HG02763 (cell line): Measurements from ENCODE around the gene MEMO1.
"Not testable (repeated sequence)": the region's sequence is repeated elsewhere in the genome, so short reads cannot be mapped to it uniquely, and the experiment has no call there.

Experiments used
- ATAC-seq: cut with Tn5 transposase; IDR thresholded peaks from one replicate; pipeline ENCODE4 v1.9.1; 2021; ENCODE audit warnings: mild to moderate bottlenecking, moderate library complexity; ENCODE audit not compliant: unreplicated experiment

The MEMO1 gene

DNA sequence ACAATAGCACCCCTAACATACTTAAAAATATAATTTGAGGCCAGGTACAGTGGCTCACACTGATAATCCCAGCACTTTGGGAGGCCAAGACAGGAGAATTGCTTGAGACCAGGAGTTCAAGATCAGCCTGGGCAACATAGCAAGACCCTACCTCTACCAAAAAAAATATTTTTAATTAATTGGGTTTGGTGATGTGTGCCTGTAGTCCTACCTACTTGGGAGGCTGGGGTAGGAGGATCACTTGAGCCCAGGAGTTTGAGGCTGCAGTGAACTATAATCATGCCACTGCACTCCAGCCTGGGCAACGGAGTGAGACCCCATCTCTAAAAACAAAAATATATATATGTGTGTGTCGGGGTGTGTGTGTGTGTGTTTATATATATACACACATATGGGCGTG lies 91.3 kb downstream of the MEMO1 start:
- no peak for ATAC-seq

DNA sequence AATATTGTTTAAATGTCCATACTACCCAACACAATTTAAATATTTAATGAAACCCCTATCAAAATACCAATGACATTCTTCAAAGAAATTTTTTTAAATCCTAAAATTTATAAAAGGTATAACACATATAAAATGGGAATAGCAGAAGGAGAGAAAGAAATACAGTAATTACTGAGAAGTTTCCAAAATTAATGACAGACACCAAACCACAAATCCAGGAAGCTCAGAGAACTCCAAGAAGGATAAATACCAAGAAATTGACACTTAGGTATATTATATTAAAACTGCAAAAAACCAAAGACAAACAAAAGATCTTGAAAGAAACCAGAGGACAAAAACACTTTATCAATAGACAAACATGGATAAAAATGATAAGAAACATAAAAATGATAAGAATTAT lies 101.1 kb downstream of the MEMO1 start:
- ATAC-seq = no peak

DNA sequence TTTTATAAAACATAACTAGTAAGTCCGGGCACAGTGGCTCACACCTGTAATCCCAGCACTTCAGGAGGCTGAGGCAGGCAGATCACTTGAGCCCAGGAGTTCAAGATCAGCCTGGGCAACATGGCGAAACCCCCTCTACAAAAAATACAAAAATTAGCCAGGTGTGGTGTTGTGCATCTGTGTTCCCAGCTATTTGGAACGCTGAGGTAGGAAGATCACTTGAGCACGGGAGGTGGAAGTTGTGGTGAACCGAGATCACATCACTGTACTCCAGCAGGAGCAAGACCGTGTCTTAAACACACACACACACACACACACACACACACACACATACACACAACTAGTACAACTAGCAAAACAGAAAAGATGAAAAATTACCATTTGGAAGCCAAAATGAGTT lies 103.3 kb downstream of the MEMO1 start:
- ATAC-seq = not testable (repeated sequence)

DNA sequence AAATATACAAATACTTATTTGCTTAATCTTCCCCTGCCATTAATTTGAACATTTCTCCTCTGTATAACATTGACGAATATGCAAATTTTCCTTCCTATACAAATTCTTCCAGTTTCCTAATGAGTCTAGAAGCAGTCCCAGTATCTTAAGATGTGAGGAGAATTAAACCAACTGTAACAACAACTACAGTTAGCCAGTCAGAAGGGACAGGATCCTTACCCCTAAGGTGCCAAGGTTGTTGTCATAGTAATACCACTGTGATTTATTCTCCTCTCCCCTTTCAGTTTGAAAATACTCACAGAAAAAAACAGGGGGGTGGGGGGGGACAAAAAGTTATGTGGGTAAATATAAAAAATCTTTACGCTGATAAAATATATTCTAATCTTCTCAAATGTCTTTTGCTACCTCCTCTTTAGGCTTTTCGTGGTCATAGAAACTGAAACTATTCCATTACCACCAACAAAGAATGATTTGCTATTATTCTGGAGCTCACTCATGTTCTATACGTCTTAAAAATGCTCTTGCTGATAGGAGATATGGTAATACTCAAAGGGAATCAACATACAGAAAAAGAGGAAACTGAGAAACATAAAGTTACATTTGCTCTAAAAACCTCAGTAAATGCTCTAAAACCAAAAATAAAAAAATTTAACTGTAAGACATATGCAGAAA lies 107.6 kb downstream of the MEMO1 start:
- no peak for ATAC-seq

DNA sequence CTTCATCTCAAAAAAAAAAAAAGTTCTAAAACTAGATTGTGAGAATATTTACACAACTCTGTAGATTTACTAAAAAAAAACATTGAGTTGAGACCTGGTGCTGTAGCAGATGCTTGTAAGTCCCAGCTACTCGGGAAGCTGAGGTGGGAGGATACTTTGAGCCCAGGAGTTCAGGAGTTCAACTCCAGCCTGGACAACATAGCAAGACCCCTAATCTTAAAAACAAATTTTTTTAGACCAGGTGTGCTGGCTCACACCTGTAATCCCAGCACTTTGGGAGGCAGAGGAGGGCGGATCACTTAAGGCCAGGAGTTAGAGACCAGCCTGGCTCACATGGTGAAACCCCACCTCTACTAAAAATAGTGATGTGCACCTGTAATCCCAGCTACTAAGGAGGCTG lies 108.9 kb downstream of the MEMO1 start:
- no peak for ATAC-seq

GRCh38 chr2:31900156-31900555 lies 110.7 kb downstream of the MEMO1 start:
- not testable (repeated sequence) for ATAC-seq

GRCh38 chr2:31898346-31898745 lies 112.5 kb downstream of the MEMO1 start:
- ATAC-seq = not testable (repeated sequence)

DNA sequence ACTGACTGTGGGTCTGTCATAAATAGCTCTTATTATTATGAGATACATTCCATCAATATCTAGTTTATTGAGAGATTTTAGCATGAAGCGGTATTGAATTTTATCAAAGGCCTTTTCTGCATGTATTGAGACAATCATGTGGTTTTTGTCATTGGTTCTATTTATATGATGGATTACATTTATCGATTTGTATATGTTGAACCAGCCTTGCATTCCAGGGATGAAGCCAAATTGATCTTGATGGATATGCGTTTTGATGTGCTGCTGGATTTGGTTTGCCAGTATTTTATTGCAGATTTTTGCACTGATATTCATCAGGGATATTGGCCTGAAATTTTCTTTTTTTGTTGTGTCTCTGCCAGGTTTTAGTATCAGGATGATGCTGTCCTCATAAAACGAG lies 113.5 kb downstream of the MEMO1 start:
- not testable (repeated sequence) for ATAC-seq

GRCh38 chr2:31896293-31896692 lies 114.5 kb downstream of the MEMO1 start:
- ATAC-seq = no peak

- no peak for ATAC-seq
Observed at GRCh38 chr2:31894656-31895055, 116.2 kb downstream of the MEMO1 start.

DNA sequence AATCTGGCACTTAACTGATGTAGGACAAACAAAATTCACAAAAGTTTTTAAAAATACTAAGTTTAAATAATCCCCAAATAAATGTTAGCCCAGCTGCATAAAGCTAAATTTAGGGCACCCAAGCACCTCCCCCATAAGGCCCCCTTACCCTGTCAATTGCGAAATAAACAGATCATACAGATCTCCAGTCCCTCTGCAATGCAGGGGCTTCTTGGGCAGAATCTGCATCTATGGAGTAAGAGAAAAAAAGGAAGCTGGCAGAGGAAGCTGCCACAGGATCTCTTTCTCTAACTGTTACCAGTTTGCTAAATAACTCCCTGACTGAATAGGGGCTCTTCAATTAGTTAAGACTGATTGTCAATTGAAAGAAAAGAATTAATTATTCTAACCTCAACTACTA lies 117.7 kb downstream of the MEMO1 start:
- ATAC-seq = no peak

DNA sequence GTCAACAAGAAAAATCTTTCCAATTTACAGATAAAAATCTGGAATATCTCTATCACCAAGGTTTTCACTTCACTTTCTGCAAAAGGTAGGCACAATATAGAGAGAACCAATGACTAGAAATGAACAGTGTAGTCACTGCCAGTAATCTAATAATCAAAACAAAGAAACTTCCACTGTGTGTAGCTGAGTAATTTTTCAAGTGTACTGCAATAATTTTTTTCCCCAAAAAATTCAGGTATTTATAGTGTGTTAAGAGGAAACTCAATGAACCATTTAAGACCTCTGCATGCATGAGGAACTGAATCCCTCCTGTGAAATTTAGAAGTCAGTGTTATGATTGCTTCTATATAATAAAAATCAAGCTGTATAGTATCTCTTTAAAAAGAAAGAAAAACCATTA lies 121.8 kb downstream of the MEMO1 start:
- no peak for ATAC-seq

DNA sequence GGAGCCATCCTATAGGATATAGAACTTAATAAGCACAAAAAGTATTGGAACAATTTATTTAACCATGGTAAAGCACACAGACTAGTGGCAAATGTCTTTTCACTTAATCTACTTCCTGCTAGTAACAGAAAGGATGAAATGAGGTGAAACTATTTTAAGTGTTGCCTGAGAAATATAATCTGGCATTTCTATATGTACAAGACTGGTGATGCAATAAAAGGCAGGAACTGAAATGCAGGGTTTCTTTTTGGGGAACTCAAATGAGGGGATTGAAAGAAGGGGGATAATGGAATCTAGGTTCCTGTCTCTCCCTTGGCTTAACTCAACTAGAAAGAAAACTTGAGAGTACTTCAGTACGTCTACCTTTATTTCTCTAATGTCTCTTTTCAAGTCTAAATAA lies 122.3 kb downstream of the MEMO1 start:
- ATAC-seq = no peak

GRCh38 chr2:31886700-31887099 lies 124.1 kb downstream of the MEMO1 start:
- no peak for ATAC-seq

GRCh38 chr2:31877008-31877407 lies 133.8 kb downstream of the MEMO1 start:
- no peak for ATAC-seq

- no peak for ATAC-seq
Observed at GRCh38 chr2:31874071-31874470, 136.7 kb downstream of the MEMO1 start.

DNA sequence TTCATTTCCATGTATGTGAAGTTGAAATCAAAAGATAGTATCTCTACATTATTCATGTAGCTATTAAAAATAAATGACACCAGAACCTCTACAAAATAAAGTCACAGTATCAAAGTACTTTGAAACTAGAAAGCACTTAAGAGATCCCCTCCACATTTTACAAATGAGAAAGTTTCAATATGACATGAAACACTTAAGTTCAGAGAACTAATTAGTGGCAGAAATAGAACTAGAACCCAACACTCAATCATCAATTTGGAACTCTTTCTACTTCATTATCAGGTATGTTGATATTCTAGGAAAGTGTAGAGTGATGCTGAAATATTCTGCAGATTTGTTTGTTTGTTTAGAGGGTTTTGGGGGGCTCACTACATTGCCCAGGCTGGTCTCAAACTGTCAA lies 145.6 kb downstream of the MEMO1 start:
- no peak for ATAC-seq

- no peak for ATAC-seq
Observed at GRCh38 chr2:31863867-31864266, 146.9 kb downstream of the MEMO1 start.

DNA sequence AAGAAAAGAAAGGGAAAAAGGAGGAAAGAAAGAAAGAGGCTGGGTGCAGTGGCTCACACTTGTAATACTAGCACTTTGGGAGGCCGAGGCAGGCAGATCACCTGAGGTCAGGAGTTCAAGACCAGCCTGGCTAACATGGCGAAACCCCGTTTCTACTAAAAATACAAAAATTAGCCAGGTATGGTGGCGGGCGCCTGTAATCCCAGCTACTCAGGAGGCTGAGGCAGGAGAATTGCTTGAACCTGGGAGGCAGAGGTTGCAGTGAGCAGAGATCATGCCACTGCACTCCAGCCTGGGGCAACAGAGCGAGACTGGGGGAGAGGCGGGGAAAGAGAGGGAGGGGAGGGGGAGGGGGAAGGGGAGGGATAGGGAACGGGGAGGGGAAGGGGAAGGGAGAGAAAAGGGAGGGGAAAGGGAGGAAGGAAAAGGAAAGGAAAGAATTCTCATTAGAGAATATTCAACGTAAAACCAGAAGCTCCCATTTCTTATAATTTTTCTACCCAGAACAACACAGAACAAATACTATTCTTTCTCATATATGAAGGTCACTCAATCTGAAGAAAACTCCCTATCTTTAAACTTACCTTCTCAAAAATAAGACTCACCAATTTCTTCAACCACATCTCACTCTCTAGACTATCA lies 147.7 kb downstream of the MEMO1 start:
- not testable (repeated sequence) for ATAC-seq

DNA sequence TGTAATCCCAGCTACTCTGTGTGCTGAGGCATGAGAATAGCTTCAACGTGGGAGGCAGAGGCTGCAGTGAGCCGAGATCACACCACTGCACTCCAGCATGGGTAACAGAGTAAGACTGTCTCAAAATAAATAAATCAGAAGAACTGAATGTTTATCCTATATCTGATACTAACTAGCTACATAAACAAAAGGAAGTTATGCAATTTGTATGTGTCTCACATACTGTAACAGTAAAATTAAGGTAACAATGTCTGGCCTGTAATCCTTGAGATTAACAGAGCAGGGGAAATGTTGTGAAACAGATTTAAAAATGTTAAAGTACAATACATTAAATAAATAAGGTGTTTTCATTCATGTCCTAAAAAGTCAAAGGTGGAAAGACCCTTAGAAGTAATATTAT lies 150.8 kb downstream of the MEMO1 start:
- no peak for ATAC-seq

- ATAC-seq = no peak
Observed at GRCh38 chr2:31853521-31853920, 157.3 kb downstream of the MEMO1 start.

DNA sequence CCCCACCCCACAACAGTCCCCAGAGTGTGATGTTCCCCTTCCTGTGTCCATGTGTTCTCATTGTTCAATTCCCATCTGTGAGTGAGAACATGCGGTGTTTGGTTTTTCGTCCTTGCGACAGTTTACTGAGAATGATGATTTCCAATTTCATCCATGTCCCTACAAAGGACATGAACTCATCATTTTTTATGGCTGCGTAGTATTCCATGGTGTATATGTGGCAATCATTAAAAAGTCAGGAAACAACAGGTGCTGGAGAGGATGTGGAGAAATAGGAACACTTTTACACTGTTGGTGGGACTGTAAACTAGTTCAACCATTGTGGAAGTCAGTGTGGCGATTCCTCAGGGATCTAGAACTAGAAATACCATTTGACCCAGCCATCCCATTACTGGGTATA lies 168.7 kb downstream of the MEMO1 start:
- ATAC-seq = not testable (repeated sequence)

- ATAC-seq = no peak
Observed at GRCh38 chr2:31835450-31835849, 175.4 kb downstream of the MEMO1 start.
